PC-3 (cell line): ENCODE results near the gene PNMA8B. TPM values are rescaled to one million over a fixed set of nuclear protein-coding genes. Genes with fewer than 3 reads are reported as not detected.

ENCODE experiments used
- ATAC-seq: fragments of 200-7000 bp; cut with Tn5 transposase; 2 replicates; pipeline ENCODE4 v1.9.1; 2020; ENCODE audit warnings: mild to moderate bottlenecking, moderate library complexity
- Bru-seq: library from RNA; stranded (reverse); fragments of 400-500 nt; gene quantifications from one replicate; lab custom pipeline; 2021; lab: Mats Ljungman, UMichigan
- BruChase-seq, 2 experiments: library from RNA; stranded (reverse); fragments of 400-500 nt; gene quantifications; one replicate each; lab custom pipeline; 2021; lab: Mats Ljungman, UMichigan
- BruUV-seq: library from RNA; stranded (reverse); fragments of 400-500 nt; replicated peaks from 2 replicates; lab custom pipeline; 2021; lab: Mats Ljungman, UMichigan
- CTCF ChIA-PET: fragments of 300-600 bp; sonication (Branson Sonifier 250); formaldehyde crosslinking; loops from one replicate; lab custom pipeline; 2022; ENCODE audit warnings: antibody characterized with exemption; lab: Charles Lee
- POLR2A ChIA-PET: fragments of 300-600 bp; sonication (Branson Sonifier 250); formaldehyde crosslinking; loops from one replicate; lab custom pipeline; 2022; ENCODE audit warnings: antibody characterized with exemption; ENCODE audit not compliant: unreplicated experiment; lab: Charles Lee
- DNase-seq: peaks from one replicate; pipeline ENCODE4 v3.0.0-alpha.2; 2015
- H2AFZ ChIP-seq: fragments of 300-600 bp; sonication (generic); 2 replicates; pipeline ENCODE4 v1.6.0; 2016; ENCODE audit warnings: antibody characterized with exemption, low read length
- H3F3A ChIP-seq: fragments of 300-600 bp; sonication (generic); one replicate; pipeline ENCODE4 v1.6.0; 2017; ENCODE audit warnings: antibody characterized with exemption, low read length, control low read depth, mild to moderate bottlenecking; ENCODE audit not compliant: unreplicated experiment
- H3K27ac ChIP-seq: fragments of 300-600 bp; sonication (generic); 2 replicates; pipeline ENCODE4 v1.5.1; 2016; ENCODE audit warnings: mild to moderate bottlenecking, low read length
- H3K27me3 ChIP-seq: fragments of 300-600 bp; sonication (generic); 2 replicates; pipeline ENCODE4 v1.6.1; 2016; ENCODE audit warnings: low read length, mixed read lengths
- H3K36me3 ChIP-seq: fragments of 300-600 bp; sonication (generic); 2 replicates; pipeline ENCODE4 v1.6.1; 2016; ENCODE audit warnings: low read depth, mixed run types, low read length, mixed read lengths
- H3K4me1 ChIP-seq: fragments of 300-600 bp; sonication (generic); 2 replicates; pipeline ENCODE4 v1.5.1; 2016; ENCODE audit warnings: low read length; ENCODE audit not compliant: insufficient read depth
- H3K4me2 ChIP-seq: fragments of 300-600 bp; sonication (generic); 2 replicates; pipeline ENCODE4 v1.6.0; 2016; ENCODE audit warnings: low read length
- H3K4me3 ChIP-seq: fragments of 300-600 bp; sonication (generic); 2 replicates; pipeline ENCODE4 v1.5.1; 2016; ENCODE audit warnings: mild to moderate bottlenecking, low read length, mixed read lengths
- H3K79me2 ChIP-seq: fragments of 300-600 bp; sonication (generic); 2 replicates; pipeline ENCODE4 v1.6.1; 2017; ENCODE audit warnings: low read length, mixed read lengths
- H3K9ac ChIP-seq: fragments of 300-600 bp; sonication (generic); 2 replicates; pipeline ENCODE4 v1.6.0; 2016; ENCODE audit warnings: mild to moderate bottlenecking, low read length
- H3K9me2 ChIP-seq: fragments of 300-600 bp; sonication (generic); replicated peaks from 2 replicates; pipeline ENCODE4 v1.6.1; 2016; ENCODE audit warnings: mixed run types, low read length, mixed read lengths
- H3K9me3 ChIP-seq: fragments of 300-600 bp; sonication (generic); 2 replicates; pipeline ENCODE4 v1.6.1; 2016; ENCODE audit warnings: low read length, mixed read lengths
- H4K20me1 ChIP-seq: fragments of 300-600 bp; sonication (generic); 2 replicates; pipeline ENCODE4 v1.6.1; 2016; ENCODE audit warnings: low read length, mixed read lengths
- CTCF ChIP-seq: fragments of 300-600 bp; sonication (generic); conservative IDR thresholded peaks from 2 replicates; pipeline ENCODE4 v1.5.1; 2017; ENCODE audit warnings: antibody characterized with exemption, low read depth, mild to moderate bottlenecking, low read length
- EZH2 ChIP-seq: fragments of 300-600 bp; sonication (generic); IDR thresholded peaks from one replicate; pipeline ENCODE4 v1.6.1; 2017; ENCODE audit warnings: antibody characterized with exemption, mild to moderate bottlenecking, low read length; ENCODE audit not compliant: unreplicated experiment
- EZH2phosphoT487 ChIP-seq: fragments of 300-600 bp; sonication (generic); IDR thresholded peaks from 2 replicates; pipeline ENCODE4 v1.6.1; 2018; ENCODE audit warnings: mild to moderate bottlenecking, antibody characterized with exemption, low read length, borderline replicate concordance
- intact Hi-C: fragments of 100-400 bp; cut with micrococcal nuclease; formaldehyde crosslinking; loops from 2 replicates; pipeline ENCODE4 v1.9.0; 2023
- long read RNA-seq: library from polyadenylated mRNA; unstranded; transcript quantifications from one replicate; pipeline ENCODE4 v2.0.0, GENCODE V29; 2021; ENCODE audit not compliant: unreplicated experiment
- total RNA-seq: library from RNA; depleted of rRNA; stranded (reverse); fragments of >200 nt; gene quantifications from 2 replicates; pipeline ENCODE4 v1.2.3, GENCODE V29; 2014; rRNA removed

The PNMA8B gene
- total RNA-seq (not detected in 2 replicates), Bru-seq, nascent RNA (percentile 12 among the genes with signal in this experiment), BruChase-seq, experiment 1, labeled RNA remaining after a 6-hour chase (percentile 2 among the genes with signal in this experiment), BruChase-seq, experiment 2, labeled RNA remaining after a 2-hour chase (percentile 14 among the genes with signal in this experiment)
- long read RNA-seq = 0 reads

GRCh38 chr19:46495786-46496099 lies at the start of gene PNMA8B:
Gene PNMA8B (minus strand): TSS chr19:46495867. CDS start chr19:46495465, 402 bp downstream.
- Histone ChIP-seq H2AFZ (no peak within 1 kb of the TSS), H4K20me1 (no peaks in the 10 kb centered on the region), H3K9me2 (no peaks in the 10 kb centered on the region), H3F3A (no peaks in the 10 kb centered on the region), H3K9ac (no peak within 1 kb of the TSS), H3K4me3 (no peak within 1 kb of the TSS), H3K4me1 (no peaks in the 10 kb centered on the region), H3K36me3 (no peaks in the 10 kb centered on the region), H3K79me2 (no peaks in the 10 kb centered on the region), H3K27ac (no peak within 1 kb of the TSS), H3K4me2 (no peak within 1 kb of the TSS), H3K27me3 (no peaks in the 10 kb centered on the region), H3K9me3 (no peaks in the 10 kb centered on the region)
- TF ChIP-seq EZH2phosphoT487 (no peak), CTCF (no peak), EZH2 (no peak)
- BruUV-seq = no TSS peak
- CTCF ChIA-PET = no interaction called here
- no peak for DNase-seq
- no peak for ATAC-seq
- intact Hi-C loops = no loop called here
- POLR2A ChIA-PET = no interaction called here

GRCh38 chr19:46544651-46545050 lies 49.0 kb upstream of the PNMA8B start:
- no peak overlapping the region for H2AFZ ChIP-seq
- intact Hi-C loops = no loop called here
- no peak for TF ChIP-seq CTCF
- no peak for TF ChIP-seq EZH2phosphoT487
- no peak for TF ChIP-seq EZH2

More at GRCh38 chr19:46544651-46545050, 49.0 kb upstream of the PNMA8B start:
- Histone ChIP-seq H3F3A (no peaks in the 10 kb centered on the region), H3K9ac (no peak overlapping the region), H3K4me2 (no peak overlapping the region), H3K36me3 (no peaks in the 10 kb centered on the region), H3K9me2 (no peaks in the 10 kb centered on the region), H4K20me1 (no peaks in the 10 kb centered on the region), H3K79me2 (no peaks in the 10 kb centered on the region), H3K9me3 (no peaks in the 10 kb centered on the region), H3K4me1 (no peaks in the 10 kb centered on the region), H3K4me3 (no peak overlapping the region), H3K27me3 (no peaks in the 10 kb centered on the region), H3K27ac (no peak overlapping the region)
- ATAC-seq (no peak), DNase-seq (no peak)
- BruUV-seq = no TSS peak
- ChIA-PET POLR2A (no interaction called here), CTCF (no interaction called here)
